Activated CD4-positive, alpha-beta T cell treated with anti-CD3 and anti-CD28 coated beads, Interleukin-2, amount 50 U/mL, for 1 hour (primary cell): Measurements from ENCODE around the gene AKAP7.
"Not testable (repeated sequence)": the region's sequence is repeated elsewhere in the genome, so short reads cannot be mapped to it uniquely, and the experiment has no call there.

Experiments
- DNase-seq: peaks from one replicate; pipeline ENCODE4 v3.0.0-alpha.2; 2020

Gene AKAP7

GRCh38 chr6:131135244-131136020, at the start of gene AKAP7:
AKAP7 (plus strand) TSS chr6:131135467; CDS start chr6:131135764, 297 bp downstream.
- peak; percentile 42 for DNase-seq

- DNase-seq: not testable (repeated sequence)
These were observed 44.9 kb upstream of the AKAP7 start for GRCh38 chr6:131090339-131090738.

GRCh38 chr6:131091944-131092343, 43.3 kb upstream of the AKAP7 start:
- DNase-seq: not testable (repeated sequence)

GRCh38 chr6:131093334-131093733, 41.9 kb upstream of the AKAP7 start:
- no peak for DNase-seq

- DNase-seq: no peak
These were observed 38.5 kb upstream of the AKAP7 start for GRCh38 chr6:131096786-131097185.

- no peak for DNase-seq
These were observed 33.2 kb upstream of the AKAP7 start for GRCh38 chr6:131101911-131102680.

GRCh38 chr6:131103296-131103695, 32.0 kb upstream of the AKAP7 start:
- DNase-seq: no peak

GRCh38 chr6:131103901-131104300, 31.4 kb upstream of the AKAP7 start:
- DNase-seq: no peak

- no peak for DNase-seq
These were observed 28.1 kb upstream of the AKAP7 start for GRCh38 chr6:131107151-131107550.

- no peak for DNase-seq
These were observed 23.0 kb upstream of the AKAP7 start for GRCh38 chr6:131112249-131112648.

GRCh38 chr6:131115651-131116050, 19.6 kb upstream of the AKAP7 start:
- no peak for DNase-seq

GRCh38 chr6:131116321-131116720, 18.9 kb upstream of the AKAP7 start:
- DNase-seq: no peak

GRCh38 chr6:131116755-131117360, 18.4 kb upstream of the AKAP7 start:
- DNase-seq: no peak

GRCh38 chr6:131117878-131118277, 17.4 kb upstream of the AKAP7 start:
- DNase-seq: no peak

- no peak for DNase-seq
These were observed 13.3 kb upstream of the AKAP7 start for GRCh38 chr6:131122007-131122406.

- DNase-seq: no peak
These were observed 12.8 kb upstream of the AKAP7 start for GRCh38 chr6:131122516-131122915.

- DNase-seq: no peak
These were observed 10.8 kb upstream of the AKAP7 start for GRCh38 chr6:131124336-131125071.

- no peak for DNase-seq
These were observed 9.8 kb upstream of the AKAP7 start for GRCh38 chr6:131125431-131125830.

- DNase-seq: no peak
These were observed 5.3 kb upstream of the AKAP7 start for GRCh38 chr6:131129689-131130553.

- DNase-seq: no peak
These were observed 4.7 kb upstream of the AKAP7 start for GRCh38 chr6:131130554-131130940.

GRCh38 chr6:131132360-131132759, 2.9 kb upstream of the AKAP7 start:
- no peak for DNase-seq
